Natural killer cell (primary cell): Measurements from ENCODE around the gene CLSTN2. TPM values are rescaled to one million over a fixed set of nuclear protein-coding genes. Genes with fewer than 3 reads are reported as not detected.

ENCODE experiments used
- ATAC-seq, 3 donors: fragments of 150-1000 bp in 2 of 3; fragments of 200-7000 bp in 1 of 3; cut with Tn5 transposase; 1 replicate in 1 of 3; 2 replicates in 2 of 3; pipeline ENCODE4 v1.10.0; 2021; ENCODE audit warnings: mild to moderate bottlenecking in 2 of 3, moderate library complexity in 2 of 3
- DNase-seq, 2 donors: peaks; one replicate each; pipeline versions ENCODE4 v3.0.0 to v3.0.0-alpha.2; 2013 to 2021; ENCODE audit warnings: mixed read lengths in 1 of 2
- H3K27ac ChIP-seq: one replicate; pipeline ENCODE4 v1.5.1; 2013; ENCODE audit warnings: mild to moderate bottlenecking, low read length
- H3K27me3 ChIP-seq: one replicate; pipeline ENCODE4 v1.6.1; 2013; ENCODE audit warnings: low read length; ENCODE audit not compliant: control insufficient read depth, insufficient read depth
- H3K36me3 ChIP-seq: one replicate; pipeline ENCODE4 v1.6.1; 2013; ENCODE audit warnings: low read length; ENCODE audit not compliant: control insufficient read depth, insufficient read depth
- H3K4me1 ChIP-seq: one replicate; pipeline ENCODE4 v1.6.1; 2013; ENCODE audit warnings: low read length; ENCODE audit not compliant: control insufficient read depth, insufficient read depth
- H3K4me3 ChIP-seq: one replicate; pipeline ENCODE4 v1.5.1; 2013; ENCODE audit warnings: low read length
- H3K9me3 ChIP-seq: one replicate; pipeline ENCODE4 v1.6.1; 2013; ENCODE audit warnings: low read length; ENCODE audit not compliant: control insufficient read depth, insufficient read depth
- H3K27ac Mint-ChIP-seq, 2 donors: one replicate each; pipeline ENCODE4 v1.8.0; 2022; ENCODE audit warnings: mild to moderate bottlenecking in 2 of 2, mixed read lengths in 2 of 2, moderate library complexity in 1 of 2
- H3K27me3 Mint-ChIP-seq, 2 donors: one replicate each; pipeline ENCODE4 v1.8.0; 2022; ENCODE audit warnings: low read depth in 2 of 2, mixed read lengths in 2 of 2
- H3K36me3 Mint-ChIP-seq: one replicate; pipeline ENCODE4 v1.8.0; 2022; ENCODE audit warnings: mixed read lengths
- H3K4me1 Mint-ChIP-seq, 2 donors: one replicate each; pipeline ENCODE4 v1.8.0; 2022; ENCODE audit warnings: mixed read lengths in 2 of 2
- H3K4me3 Mint-ChIP-seq: one replicate; pipeline ENCODE4 v1.8.0; 2022; ENCODE audit warnings: mild to moderate bottlenecking, moderate library complexity, mixed read lengths
- H3K9me3 Mint-ChIP-seq, 2 donors: one replicate each; pipeline ENCODE4 v1.8.0; 2022; ENCODE audit warnings: mixed read lengths in 2 of 2
- CTCF ChIP-seq: fragments of 200-600 bp; IDR thresholded peaks from one replicate; pipeline ENCODE4 v1.8.0; 2022; ENCODE audit warnings: antibody characterized with exemption
- WGBS: methylation state at CpG from one replicate; pipeline ENCODE4 v1.1.7; 2013; ENCODE audit warnings: missing lambda C conversion rate; ENCODE audit not compliant: insufficient coverage; 5-methylcytosine and 5-hydroxymethylcytosine counted together
- intact Hi-C: fragments of 100-400 bp; cut with micrococcal nuclease; formaldehyde crosslinking; loops from one replicate; pipeline ENCODE4 v1.14.2; 2022
- total RNA-seq, 4 donors: library from RNA; stranded (reverse); fragments of 120-200 nt in 1 of 4; gene quantifications; one replicate each; pipeline versions ENCODE4 v1.2.3 to v1.2.4, GENCODE V29; 2013 to 2022

The CLSTN2 gene
- total RNA-seq, 3 donors from 2014 or later (not counting 1 experiment from before 2014, with no cell fraction given), result 0.05 TPM; not detected in 2

GRCh38 chr3:140073278-140074045 lies 138.5 kb downstream of the CLSTN2 start:
- no peaks in the 10 kb centered on the region for H3K27me3 Mint-ChIP-seq
- ATAC-seq, result no peak
- WGBS, result 88% methylated on average over 3 of the region's 3 CpGs
- intact Hi-C loops, result no loop called here
- no peak for DNase-seq
- no peak overlapping the region for H3K27ac Mint-ChIP-seq
- Histone ChIP-seq H3K27me3 (no peaks in the 10 kb centered on the region), H3K9me3 (no peaks in the 10 kb centered on the region), H3K4me1 (no peaks in the 10 kb centered on the region), H3K36me3 (no peaks in the 10 kb centered on the region), H3K27ac (no peak overlapping the region), H3K4me3 (no peak overlapping the region)
- H3K4me3 Mint-ChIP-seq, result no peak overlapping the region
- H3K36me3 Mint-ChIP-seq, result no peaks in the 10 kb centered on the region
- peaks cover 0 to 2% of the 10 kb centered on the region in 2 donors for H3K9me3 Mint-ChIP-seq
- TF ChIP-seq CTCF, result no peak
- H3K4me1 Mint-ChIP-seq, result no peaks in the 10 kb centered on the region

GRCh38 chr3:140076552-140076951 lies 141.6 kb downstream of the CLSTN2 start:
- H3K4me1 Mint-ChIP-seq, result no peaks in the 10 kb centered on the region

GRCh38 chr3:140077406-140077805 lies 142.4 kb downstream of the CLSTN2 start:
- no peak for ATAC-seq
- H3K4me3 Mint-ChIP-seq, result no peak overlapping the region
- intact Hi-C loops, result no loop called here

More at GRCh38 chr3:140076552-140076951, 141.6 kb downstream of the CLSTN2 start:
- ATAC-seq (no peak), DNase-seq (no peak)
- Histone ChIP-seq H3K36me3 (no peaks in the 10 kb centered on the region), H3K27me3 (no peaks in the 10 kb centered on the region), H3K27ac (no peak overlapping the region), H3K4me1 (no peaks in the 10 kb centered on the region), H3K4me3 (no peak overlapping the region), H3K9me3 (no peaks in the 10 kb centered on the region)
- no peak overlapping the region for H3K27ac Mint-ChIP-seq
- WGBS, result 96% methylated on average over 2 of the region's 3 CpGs
- intact Hi-C loops, result no loop called here
- no peaks in the 10 kb centered on the region for H3K36me3 Mint-ChIP-seq
- H3K9me3 Mint-ChIP-seq, result peaks cover 0 to 2% of the 10 kb centered on the region in 2 donors
- H3K27me3 Mint-ChIP-seq, result peaks cover 0 to 5% of the 10 kb centered on the region in 2 donors
- TF ChIP-seq CTCF, result no peak
- H3K4me3 Mint-ChIP-seq, result no peak overlapping the region

More at GRCh38 chr3:140077406-140077805, 142.4 kb downstream of the CLSTN2 start:
- Histone ChIP-seq H3K27me3 (no peaks in the 10 kb centered on the region), H3K4me3 (no peak overlapping the region), H3K27ac (no peak overlapping the region), H3K4me1 (no peaks in the 10 kb centered on the region), H3K9me3 (no peaks in the 10 kb centered on the region), H3K36me3 (no peaks in the 10 kb centered on the region)
- 94% methylated on average over 2 of the region's 3 CpGs for WGBS
- no peak for TF ChIP-seq CTCF
- DNase-seq, result no peak
- Mint-ChIP-seq H3K4me1 (no peaks in the 10 kb centered on the region), H3K36me3 (no peaks in the 10 kb centered on the region), H3K27ac (no peak overlapping the region), H3K27me3 (peaks cover 0 to 6% of the 10 kb centered on the region in 2 donors), H3K9me3 (peaks cover 0 to 2% of the 10 kb centered on the region in 2 donors)
